Measurements from ENCODE around the gene FZR1.
"Not testable (repeated sequence)": the region's sequence is repeated elsewhere in the genome, so short reads cannot be mapped to it uniquely, and the experiment has no call there.

The FZR1 gene

DNA sequence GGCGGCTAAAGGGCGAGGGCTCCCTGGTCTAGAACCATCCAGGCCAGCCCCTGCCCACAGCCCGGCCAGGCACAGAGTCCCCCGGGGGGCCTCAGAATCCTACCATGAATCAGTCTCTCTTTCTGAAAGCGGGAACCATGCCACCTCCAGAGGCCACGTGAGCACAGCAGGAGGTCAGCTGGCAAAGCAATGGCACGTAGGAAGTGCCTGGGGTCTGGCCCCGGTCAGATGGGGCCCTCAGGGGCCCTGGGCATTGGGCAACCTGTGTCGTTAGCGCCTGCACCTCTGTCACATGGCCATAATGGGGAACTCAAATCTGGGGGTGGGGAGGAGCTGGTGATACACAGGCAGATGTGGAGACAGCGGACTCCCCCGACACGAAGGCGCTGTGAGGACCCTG lies 42.5 kb downstream of the FZR1 start:
- no peak for DNase-seq

DNA sequence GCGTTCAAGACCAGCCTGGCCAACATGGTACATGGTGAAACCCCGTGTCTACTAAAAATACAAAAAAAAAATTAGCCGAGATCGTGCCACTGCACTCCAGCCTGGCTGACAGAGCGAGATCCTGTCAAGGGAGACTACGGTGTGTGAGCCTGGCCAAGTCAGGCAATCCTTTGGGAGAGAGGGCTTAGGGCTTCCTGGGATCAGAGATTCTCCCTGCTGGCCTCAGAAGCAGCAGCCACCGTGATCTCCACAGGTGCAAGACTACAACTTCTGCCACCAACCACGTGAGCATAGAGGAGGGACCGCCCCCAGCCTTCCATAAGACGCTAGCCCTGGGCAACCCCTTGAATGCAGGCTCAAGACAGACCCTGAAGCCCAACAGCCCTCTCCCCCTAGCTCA lies 43.7 kb downstream of the FZR1 start:
- no peak for DNase-seq

DNA sequence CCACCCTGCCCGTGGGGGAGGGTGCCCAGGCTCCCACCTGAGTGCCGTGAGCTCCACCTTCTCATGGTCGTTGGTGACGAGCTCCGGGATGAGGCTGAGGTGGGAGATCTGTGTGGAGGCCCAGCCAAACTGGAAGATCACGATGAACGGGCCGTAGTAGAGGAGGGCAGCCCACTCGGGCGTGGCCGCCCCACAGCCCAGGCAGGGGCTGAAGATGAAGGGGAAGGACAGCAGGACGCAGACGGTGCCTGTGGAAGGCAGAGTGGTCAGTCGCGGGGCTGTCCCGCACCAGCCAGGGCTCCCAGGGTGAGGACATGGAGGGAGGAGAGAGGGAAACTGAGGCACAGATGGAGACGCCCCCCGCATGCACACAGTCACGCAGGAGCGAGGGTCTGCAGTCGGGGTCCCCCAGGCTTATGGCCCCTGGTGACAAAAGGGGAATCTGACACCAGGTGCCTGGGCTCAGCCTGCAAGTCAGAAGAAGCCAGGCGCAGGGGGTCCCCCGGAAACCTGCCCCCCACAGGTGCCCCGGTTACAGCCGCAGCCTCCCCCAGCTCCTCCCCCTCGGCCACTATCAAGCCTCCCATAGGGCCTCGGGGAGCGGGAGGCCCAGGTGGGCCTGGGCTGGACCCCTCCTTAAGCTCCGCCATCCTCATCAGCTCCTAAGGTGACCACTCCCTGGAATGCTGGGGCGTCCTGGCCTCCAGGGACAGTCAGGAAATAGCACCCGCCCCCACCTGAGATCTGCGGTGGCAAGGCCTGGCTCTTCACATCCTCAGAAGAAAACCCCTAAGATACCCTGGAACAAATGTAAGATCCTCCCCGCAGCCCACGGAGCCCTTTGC lies 45.1 kb downstream of the FZR1 start:
- DNase-seq: no peak

DNA sequence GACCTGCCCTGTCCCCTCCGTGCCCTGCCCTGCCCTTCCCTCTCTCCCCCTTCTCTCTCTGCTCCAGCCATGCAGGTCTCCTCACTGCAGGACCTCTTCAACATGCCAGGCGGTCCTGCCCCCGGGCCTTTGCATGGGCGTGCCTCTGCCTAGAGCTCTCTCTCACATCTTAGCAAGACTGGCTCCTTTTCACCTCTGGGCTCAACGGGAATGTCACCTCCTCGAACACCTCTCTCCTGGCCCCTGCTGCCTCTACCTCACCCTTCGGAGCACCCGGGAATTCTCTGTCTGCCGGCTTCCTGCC lies 45.6 kb downstream of the FZR1 start:
- DNase-seq: no peak

DNA sequence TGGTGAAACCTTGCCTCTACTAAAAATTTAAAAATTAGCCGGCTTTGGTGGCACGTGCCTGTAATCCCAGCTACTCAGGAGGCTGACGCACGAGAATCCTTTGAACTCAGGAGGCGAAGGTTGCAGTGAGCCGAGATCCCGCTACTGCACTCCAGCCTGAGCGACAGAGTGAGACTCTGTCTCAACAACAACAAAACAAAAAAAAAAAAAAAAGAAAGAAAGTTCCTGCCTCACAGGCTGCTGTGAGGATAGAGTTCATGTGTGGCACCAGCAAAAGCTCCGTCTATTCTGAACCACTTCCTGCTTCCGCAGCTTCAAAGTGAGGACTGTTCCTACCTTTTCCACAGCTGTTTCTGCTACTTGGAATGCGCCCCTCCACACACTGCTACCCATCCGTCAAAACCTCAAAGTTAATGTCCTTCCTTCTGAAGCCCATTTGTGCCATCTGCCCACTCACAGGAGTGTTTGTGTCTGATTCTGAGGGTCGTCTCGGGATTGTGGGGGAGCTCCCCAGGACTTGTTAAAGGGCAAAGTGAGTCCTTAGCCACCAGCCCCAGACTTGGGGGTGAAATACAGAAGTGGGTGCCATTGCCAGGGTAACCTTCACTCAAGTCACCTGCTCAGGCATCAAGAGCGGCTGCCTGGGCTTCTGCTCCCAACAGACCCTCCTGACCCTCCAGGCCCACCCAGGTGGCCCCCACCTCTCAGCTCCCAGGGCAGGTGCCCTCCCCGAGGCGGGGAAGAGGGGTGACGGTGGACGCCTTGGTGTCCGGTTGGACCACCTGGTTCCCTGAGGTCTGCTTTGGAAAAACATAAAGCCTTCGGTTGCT lies 48.4 kb downstream of the FZR1 start:
- DNase-seq: peak; percentile 28

DNA sequence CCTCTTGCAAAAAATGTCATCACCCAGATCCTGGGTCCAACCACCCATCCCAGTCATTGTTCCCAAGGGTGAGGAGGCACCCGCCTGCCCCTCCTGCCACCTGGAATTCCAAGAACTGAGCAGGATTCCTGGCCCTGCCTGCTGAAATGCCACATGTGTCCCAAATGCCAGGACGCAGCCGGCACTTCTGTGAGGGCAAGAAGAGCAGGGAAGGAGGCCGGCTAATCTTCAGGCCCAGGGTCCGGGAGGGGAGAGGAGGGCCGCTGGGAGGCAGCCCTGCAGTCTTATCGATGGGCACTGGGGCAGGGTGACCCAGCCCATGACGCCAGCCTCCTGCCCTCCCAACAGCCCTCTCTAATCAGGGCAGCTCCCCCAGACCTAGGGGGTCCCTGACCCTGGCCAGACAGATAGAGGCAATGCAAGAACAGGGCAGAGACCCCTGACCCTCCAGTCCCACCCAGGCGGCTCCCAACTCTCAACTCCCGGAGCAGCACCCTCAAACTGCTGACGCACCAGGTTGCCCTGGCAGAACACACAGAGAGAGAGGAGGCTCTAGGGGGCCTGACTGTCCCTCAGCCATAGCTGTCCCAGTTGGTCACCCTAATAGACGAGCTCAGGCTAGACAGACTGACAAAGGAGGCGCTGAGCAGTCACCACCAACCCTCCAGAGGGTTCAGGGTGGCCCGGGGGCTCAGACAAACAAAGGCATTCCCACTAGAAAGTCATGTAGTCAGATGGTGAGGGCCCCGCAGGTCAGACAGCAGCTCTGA lies 49.7 kb downstream of the FZR1 start:
- DNase-seq: no peak

DNA sequence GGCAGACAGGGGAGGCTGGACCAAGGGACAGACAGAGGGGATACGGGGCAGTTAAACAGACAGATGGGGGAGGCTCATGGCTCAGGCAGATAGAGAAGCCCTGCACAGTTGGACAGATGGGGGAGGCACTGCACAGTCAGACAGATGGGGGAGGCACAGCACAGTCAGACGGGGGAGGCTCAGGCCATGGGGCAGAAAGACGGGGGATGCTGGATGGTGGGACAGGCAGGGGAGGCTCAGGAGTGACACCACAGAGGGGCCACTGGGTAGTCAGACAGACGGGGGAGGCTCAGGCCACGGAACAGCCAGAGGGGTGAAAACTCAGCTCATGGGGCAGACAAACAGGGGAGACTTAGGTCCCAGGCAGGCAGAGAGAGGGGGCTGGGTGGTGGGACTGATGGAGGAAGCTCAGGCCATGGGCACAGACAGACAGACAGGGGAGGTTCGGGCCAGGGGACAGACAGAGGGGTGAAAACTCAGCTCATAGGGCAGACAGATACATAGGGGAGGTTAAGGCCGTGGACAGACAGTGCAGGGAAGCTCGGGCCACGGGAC lies 50.4 kb downstream of the FZR1 start:
- DNase-seq: no peak

DNA sequence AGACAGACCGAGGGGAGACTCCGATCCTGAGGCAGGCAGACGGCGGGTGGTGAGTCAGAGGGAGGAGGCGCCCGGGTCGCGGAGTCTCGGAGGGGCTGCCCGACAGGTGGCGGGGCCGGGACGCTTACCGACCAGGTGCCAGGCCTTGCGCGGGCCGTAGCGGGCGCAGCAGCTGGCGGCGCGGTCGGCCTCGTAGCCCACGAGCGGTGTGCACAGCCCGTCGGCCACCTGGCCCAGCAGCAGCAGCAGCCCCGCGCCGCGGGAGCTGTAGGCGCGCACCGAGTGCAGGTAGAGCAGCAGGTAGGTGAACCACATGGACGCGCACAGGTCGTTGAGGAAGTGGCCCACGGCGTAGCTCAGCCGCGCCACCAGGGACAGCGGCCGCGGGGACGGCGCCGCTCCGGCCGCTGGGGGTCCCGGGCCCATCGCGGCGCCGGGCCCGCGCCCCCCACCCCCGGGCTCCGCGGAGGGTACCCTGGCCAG lies 50.9 kb downstream of the FZR1 start:
- DNase-seq: peak; percentile 70

DNA sequence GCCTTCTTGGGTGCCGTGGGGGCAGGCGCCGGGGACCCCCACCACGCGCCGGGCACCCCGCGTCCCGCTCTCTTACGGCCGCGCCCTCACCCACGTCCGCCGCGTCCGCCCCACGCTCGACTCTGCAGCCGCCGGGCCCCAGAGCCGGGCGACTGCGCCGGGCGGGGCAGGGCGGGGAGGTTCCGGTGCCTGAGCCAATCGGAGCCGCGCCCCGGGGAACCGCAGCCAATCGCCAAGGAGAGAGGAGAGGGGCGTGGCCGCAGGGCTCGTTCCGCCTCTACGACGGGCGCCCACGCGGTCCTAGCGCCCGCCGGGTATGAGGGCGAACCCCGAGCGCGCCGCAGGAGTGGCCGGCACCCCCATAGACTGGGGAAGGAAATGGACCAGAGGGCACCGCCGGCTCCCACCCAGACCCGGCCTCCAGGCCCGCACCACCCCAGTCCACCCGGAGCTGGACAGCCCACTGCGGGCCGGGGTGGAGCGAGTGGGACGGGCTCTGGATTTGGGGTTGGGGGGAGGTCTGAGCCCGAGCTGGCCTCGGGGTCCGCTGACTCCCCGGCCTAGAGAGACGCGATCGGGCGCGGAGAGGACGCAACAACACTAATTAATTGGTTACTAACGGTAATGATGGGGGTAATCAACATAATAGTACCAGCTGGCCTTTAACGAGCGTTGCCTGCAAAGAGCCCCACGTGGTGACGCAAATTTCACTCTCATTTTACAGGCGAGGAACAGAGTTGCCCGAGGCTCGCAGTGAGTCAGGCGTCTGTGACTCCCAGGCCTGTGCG lies 51.5 kb downstream of the FZR1 start, which contains the start of gene MFSD12:
Gene MFSD12, minus strand, starts transcription at position 126 of the 788 bp plus-strand sequence. CDS start 183 bp downstream, outside the sequence.
- DNase-seq: peak; percentile 91

DNA sequence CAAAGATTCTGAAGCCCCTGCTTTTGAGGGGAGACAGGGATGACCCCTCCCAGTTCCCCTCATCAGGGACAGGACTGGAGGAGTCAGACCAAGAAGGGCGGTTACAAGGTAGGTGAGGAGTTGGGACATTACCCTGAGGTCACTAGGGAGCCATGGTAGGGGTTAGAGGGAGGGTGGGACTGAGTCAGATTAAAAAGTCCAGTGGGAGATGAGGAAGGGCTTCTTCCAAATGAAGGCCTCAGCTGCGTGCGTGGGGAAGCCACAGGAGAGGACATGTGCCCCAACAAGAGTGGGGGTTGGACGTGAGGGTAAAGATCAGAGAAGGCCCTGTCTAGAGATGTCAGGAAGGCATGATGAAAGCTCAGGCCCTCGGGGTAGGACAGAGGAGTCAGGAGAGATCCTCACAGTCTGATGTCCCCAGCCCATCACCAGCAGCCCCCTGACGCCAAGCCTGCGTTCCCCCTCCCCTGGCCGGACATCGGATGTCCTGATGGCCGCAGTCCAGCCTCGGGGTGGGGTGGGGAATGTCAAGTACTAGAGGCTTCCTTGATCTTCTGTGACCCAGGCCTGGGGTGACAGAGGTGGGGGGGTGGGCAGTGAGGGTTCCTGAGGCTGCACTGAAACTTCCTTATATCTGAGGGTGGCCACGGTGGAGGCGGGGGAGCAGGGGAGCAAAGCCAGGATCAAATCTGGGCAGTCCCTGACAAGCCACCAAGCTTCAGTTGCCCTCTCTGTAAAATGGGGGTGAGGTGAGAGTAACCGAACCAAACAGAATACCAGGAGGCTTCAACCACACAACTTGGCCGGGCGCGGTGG lies 57.8 kb downstream of the FZR1 start:
- no peak for DNase-seq

DNA sequence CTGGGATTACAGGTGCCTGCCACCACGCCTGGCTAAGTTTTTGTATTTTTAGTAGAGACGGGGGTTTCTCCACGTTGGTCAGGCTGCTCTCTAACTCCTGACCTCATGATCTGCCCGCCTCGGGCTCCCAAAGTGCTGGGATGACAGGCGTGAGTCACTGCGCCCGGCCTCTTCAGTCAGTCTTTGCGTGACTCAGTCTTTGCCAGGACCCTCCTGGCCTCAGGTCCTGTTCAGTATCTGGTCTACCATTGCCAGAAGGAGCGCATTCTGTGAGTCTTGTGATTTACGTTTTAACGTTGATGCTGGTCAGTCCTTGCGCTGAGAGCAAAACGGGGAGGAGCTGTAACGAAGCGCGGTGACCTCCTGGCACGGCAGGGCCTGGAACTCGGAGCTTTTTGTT lies 59.0 kb downstream of the FZR1 start:
- no peak for DNase-seq

DNA sequence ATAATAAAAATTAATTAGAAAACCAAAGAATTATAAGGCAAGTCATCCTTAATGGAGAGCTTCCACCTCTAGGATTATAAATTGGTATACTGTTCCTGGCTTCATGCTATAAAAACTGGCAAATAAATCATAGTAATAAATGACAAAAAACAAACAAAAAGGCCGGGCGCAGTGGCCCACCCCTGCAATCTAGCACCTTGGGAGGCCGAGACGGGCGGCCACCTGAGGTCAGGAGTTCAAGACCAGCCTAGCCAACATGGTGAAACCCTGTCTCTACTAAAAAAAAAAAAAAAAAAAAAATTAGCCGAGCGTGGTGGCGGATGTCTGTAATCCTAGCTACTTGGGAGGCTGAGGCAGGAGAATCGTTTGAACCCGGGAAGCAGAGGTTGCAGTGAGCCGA lies 63.9 kb downstream of the FZR1 start:
- DNase-seq: not testable (repeated sequence)

DNA sequence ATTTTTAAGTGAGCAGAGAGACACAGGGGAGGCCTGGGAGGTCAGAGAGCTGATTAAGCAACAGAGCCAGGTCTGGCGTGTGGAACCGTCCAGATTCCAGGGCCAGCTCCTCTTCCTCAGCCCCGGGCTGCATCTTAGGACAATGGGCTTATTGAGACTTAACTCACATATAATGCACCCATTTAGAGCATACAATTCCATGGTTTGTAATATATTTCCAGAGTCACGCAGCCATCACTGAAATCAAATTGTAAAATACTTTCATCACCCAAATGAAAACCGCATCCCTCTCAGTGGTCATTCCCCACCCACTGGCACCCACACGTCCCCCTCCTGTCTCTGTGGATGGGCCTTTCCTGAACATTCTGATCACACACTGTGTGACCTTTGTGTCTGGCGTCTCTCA lies 64.5 kb downstream of the FZR1 start:
- no peak for DNase-seq

DNA sequence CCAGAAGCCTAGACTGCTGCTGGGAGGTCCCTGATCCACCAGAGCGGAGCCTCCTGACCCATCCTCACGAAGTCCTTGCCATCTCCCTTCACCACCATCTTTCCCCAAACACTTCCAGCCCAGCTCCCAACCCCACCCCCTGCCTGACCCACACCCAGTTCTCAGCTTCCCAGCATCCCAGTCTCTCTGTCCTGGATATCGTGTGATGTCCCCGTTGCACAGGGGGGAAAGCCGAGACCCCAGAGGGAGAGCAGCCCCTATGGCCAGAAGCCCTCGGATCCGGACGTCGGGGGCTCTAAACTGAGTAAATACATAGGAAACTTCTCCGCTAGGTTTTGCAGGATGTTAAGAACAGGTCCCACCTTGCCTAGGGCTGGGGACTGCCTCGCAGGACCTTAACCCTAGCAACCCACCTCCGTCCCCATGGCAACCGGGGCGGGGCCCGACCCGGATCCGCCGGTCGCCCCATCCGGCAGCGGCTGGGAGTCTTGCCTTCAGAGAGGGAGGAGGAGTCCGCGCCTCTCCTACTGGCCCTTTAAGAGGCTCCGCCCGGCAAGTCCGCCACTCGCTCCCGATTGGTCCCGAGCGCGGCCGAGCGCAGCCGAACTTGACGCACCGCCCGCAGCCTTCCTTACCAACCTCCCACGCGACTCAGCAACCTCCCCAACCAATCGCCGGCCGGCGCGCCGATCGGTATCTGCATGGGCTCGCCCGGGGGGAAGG lies 66.2 kb downstream of the FZR1 start:
- DNase-seq: peak; percentile 98

DNA sequence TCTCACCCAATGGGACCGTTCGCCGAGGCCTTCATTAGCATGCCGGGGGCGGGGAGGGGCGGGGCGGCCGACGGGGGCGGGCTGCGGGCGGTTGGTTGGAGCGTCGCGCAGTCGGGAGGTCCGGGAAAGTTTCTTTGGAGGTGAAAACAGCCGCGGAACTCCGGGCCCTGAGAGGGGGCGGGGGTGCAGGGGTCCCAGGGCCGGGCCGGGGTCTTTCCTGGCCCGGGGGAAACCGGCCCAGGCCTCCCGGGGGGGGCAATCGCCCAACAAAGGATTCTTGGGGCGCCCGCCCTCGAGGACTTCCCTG lies 66.7 kb downstream of the FZR1 start, which contains the start of gene HMG20B:
Gene HMG20B, plus strand, starts transcription at position 90 of the 307 bp plus-strand sequence. CDS start 366 bp downstream, outside the sequence.
- DNase-seq: no peak

DNA sequence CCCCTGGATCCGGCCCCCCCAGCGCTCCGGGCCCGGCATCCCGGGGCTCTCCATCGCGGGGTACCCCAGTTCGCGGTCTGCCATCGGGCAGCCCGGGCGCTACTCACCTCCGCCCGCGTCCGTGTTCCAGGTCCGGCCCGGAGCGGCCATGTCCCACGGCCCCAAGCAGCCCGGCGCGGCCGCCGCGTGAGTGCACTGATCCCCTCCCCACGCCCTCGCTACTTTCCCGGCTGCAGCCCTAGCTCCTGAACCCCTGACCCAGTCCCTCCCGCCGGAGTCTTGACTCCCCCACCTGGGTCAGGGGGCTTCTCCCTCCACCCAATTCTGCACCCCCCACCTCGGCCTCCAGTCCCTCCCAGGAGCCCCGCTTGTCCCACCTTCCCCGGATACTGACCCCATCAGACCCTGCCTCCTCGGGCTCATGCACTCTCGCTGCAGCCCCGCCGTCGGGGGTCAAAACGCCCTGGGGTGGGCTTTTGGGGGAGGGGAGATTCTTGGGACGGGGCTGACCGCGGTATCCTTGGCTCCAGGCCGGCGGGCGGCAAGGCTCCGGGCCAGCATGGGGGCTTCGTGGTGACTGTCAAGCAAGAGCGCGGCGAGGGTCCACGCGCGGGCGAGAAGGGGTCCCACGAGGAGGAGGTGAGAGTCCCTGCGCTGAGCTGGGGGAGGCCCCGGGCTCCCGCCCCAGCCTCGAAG lies 67.2 kb downstream of the FZR1 start:
- DNase-seq: no peak

DNA sequence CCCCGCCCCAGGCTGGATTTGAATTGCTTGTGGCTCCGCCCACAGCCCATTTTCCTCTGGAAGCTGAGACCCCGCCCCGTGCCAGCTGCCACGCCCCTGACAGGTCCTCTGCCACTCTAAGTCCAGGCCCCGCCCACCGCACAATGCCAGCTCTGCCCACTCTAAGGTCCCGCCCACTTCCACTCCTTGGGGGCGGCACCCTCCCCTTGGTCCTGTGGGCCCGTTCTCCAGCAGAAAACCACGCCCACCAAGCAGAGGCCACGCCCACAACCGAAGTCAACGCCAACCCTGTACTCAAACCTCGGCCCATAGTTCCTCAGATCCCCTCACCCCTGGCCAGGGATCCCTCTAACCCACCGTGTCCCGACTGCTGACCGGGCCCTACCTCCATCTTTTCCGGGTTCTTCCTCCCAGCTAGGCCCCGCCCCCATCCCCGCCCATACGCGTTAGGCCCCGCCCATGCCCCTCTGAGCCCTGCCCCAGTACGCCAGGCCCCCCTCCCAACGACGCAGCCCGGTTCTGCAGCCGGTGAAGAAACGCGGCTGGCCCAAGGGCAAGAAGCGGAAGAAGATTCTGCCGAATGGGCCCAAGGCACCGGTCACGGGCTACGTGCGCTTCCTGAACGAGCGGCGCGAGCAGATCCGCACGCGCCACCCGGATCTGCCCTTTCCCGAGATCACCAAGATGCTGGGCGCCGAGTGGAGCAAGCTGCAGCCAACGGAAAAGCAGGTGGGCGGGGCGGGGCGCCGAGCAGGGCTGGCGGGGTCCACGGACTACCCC lies 67.9 kb downstream of the FZR1 start:
- DNase-seq: peak; percentile 70

DNA sequence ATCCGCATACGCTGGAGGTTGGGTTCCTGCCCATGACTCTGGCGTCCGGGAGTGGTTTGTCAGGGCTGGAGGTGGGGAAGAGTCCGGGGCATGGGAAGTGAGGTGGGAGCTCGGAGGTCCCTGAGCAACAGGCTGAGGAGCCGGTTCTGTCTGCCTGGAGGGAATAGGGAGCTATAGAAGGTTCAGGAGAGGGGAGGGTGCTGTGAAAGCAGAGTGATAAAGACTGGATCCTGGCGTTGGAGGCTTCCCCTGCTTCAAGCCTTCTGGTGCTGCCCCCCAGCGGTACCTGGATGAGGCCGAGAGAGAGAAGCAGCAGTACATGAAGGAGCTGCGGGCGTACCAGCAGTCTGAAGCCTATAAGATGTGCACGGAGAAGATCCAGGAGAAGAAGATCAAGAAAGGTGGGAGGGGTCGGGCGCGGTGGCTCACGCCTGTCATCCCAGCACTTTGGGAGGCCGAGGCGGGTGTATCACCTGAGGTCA lies 69.2 kb downstream of the FZR1 start:
- no peak for DNase-seq
